GM18520 (cell line): ENCODE measurements around the gene NDUFB3.
"Not testable (repeated sequence)": the region's sequence is repeated elsewhere in the genome, so short reads cannot be mapped to it uniquely, and the experiment has no call there.

Experiments
- ATAC-seq: cut with Tn5 transposase; IDR thresholded peaks from one replicate; pipeline ENCODE4 v1.9.1; 2021; ENCODE audit not compliant: unreplicated experiment

Gene NDUFB3

GRCh38 chr2:201071479-201072200 lies at the start of gene NDUFB3, which contains the start of gene HYCC2:
Gene NDUFB3, plus strand, starts transcription at chr2:201072001. Its CDS starts 6,882 bp downstream, at chr2:201078883.
Gene HYCC2, minus strand, starts transcription at chr2:201071671. Its CDS starts 47,662 bp downstream, at chr2:201024009.
- peak; percentile 98 for ATAC-seq

GRCh38 chr2:201024518-201024917 lies 47.3 kb upstream of the NDUFB3 start:
- no peak for ATAC-seq

GRCh38 chr2:201034355-201034754 lies 37.4 kb upstream of the NDUFB3 start:
- not testable (repeated sequence) for ATAC-seq

GRCh38 chr2:201038361-201038760 lies 33.4 kb upstream of the NDUFB3 start:
- not testable (repeated sequence) for ATAC-seq

- no peak for ATAC-seq
Observed at GRCh38 chr2:201038855-201039254, 32.9 kb upstream of the NDUFB3 start.

- no peak for ATAC-seq
Observed at GRCh38 chr2:201040867-201041628, 30.8 kb upstream of the NDUFB3 start.

- ATAC-seq: not testable (repeated sequence)
Observed at GRCh38 chr2:201042451-201042850, 29.4 kb upstream of the NDUFB3 start.

- ATAC-seq: not testable (repeated sequence)
Observed at GRCh38 chr2:201043050-201043449, 28.8 kb upstream of the NDUFB3 start.

GRCh38 chr2:201046881-201047280 lies 24.9 kb upstream of the NDUFB3 start:
- no peak for ATAC-seq

- ATAC-seq: no peak
Observed at GRCh38 chr2:201049455-201049854, 22.3 kb upstream of the NDUFB3 start.

- ATAC-seq: no peak
Observed at GRCh38 chr2:201057087-201057521, 14.7 kb upstream of the NDUFB3 start.

GRCh38 chr2:201057715-201058248 lies 14.0 kb upstream of the NDUFB3 start:
- no peak for ATAC-seq

- no peak for ATAC-seq
Observed at GRCh38 chr2:201058914-201059313, 12.9 kb upstream of the NDUFB3 start.

- ATAC-seq: no peak
Observed at GRCh38 chr2:201059961-201060755, 11.6 kb upstream of the NDUFB3 start.

- not testable (repeated sequence) for ATAC-seq
Observed at GRCh38 chr2:201063516-201063915, 8.3 kb upstream of the NDUFB3 start.

- ATAC-seq: no peak
Observed at GRCh38 chr2:201064797-201065329, 6.9 kb upstream of the NDUFB3 start.

GRCh38 chr2:201070948-201071478 lies 788 bp upstream of the NDUFB3 start:
- ATAC-seq: peak; percentile 2

GRCh38 chr2:201072201-201072530 lies 365 bp downstream of the NDUFB3 start:
- ATAC-seq: no peak

GRCh38 chr2:201073071-201073470 lies 1.3 kb downstream of the NDUFB3 start:
- ATAC-seq: no peak

GRCh38 chr2:201074996-201075395 lies 3.2 kb downstream of the NDUFB3 start:
- no peak for ATAC-seq

- ATAC-seq: no peak
Observed at GRCh38 chr2:201084863-201085262, 13.1 kb downstream of the NDUFB3 start.
